ENCODE measurements around the gene NTN1. TPM values are rescaled to one million over a fixed set of nuclear protein-coding genes. Genes with fewer than 3 reads are reported as not detected.

NTN1 gene
- total RNA-seq, 1 donor from 2014 or later: 0.45 TPM

- Mint-ChIP-seq H3K4me3 (no peak overlapping the region), H3K9me3 (no peaks in the 10 kb centered on the region), H3K27me3 (ENCODE audit: insufficient read depth, low read depth) (peaks cover 16% of the 10 kb centered on the region), H3K36me3 (no peaks in the 10 kb centered on the region), H3K4me1 (peaks cover 33% of the 10 kb centered on the region), H3K27ac (peak overlapping the region; percentile 33)
- no peak overlapping the region for H3K4me2 ChIP-seq
- no peak overlapping the region for H3K4me3 ChIP-seq
- peaks cover 39% of the 10 kb centered on the region for H3K27me3 ChIP-seq
- peaks cover 4% of the 10 kb centered on the region for H3F3A ChIP-seq (ENCODE audit: low read depth)
- TF ChIP-seq CTCF (IDR thresholded peaks at IDR 0.05): no peak
- no peak for TF ChIP-seq EZH2phosphoT487 (IDR thresholded peaks at IDR 0.05)
- no peak for TF ChIP-seq EZH2 (IDR thresholded peaks at IDR 0.05)
- H4K20me1 ChIP-seq (ENCODE audit: low read depth): peaks cover 36% of the 10 kb centered on the region
- H2AFZ ChIP-seq (replicated peaks): no peak overlapping the region
- no peak overlapping the region for H3K9ac ChIP-seq
- H3K9me3 ChIP-seq (ENCODE audit: low read depth): no peaks in the 10 kb centered on the region
- DNase-seq (ENCODE audit: low spot score): no peak
- no peaks in the 10 kb centered on the region for H3K79me2 ChIP-seq (ENCODE audit: low read depth)
- H3K4me1 ChIP-seq: peaks cover 4% of the 10 kb centered on the region
- H3K36me3 ChIP-seq: no peaks in the 10 kb centered on the region
- H3K27ac ChIP-seq: no peak overlapping the region
These were observed 215.2 kb downstream of the NTN1 start for GRCh38 chr17:9236286-9237052.

- peaks cover 35% of the 10 kb centered on the region for H3K4me1 Mint-ChIP-seq
- H4K20me1 ChIP-seq (ENCODE audit: low read depth): peaks cover 39% of the 10 kb centered on the region
- H3K4me1 ChIP-seq: peaks cover 4% of the 10 kb centered on the region
These were observed 215.7 kb downstream of the NTN1 start for GRCh38 chr17:9237053-9237410.

GRCh38 chr17:9237661-9238301, 216.5 kb downstream of the NTN1 start:
- no peaks in the 10 kb centered on the region for H3K36me3 ChIP-seq
- H3K27ac ChIP-seq: no peak overlapping the region
- H3K9me3 ChIP-seq (ENCODE audit: low read depth): no peaks in the 10 kb centered on the region
- Mint-ChIP-seq H3K4me1 (peaks cover 37% of the 10 kb centered on the region), H3K4me3 (peak overlapping the region; percentile 75), H3K36me3 (no peaks in the 10 kb centered on the region), H3K27me3 (ENCODE audit: insufficient read depth, low read depth) (peaks cover 20% of the 10 kb centered on the region), H3K27ac (peak overlapping the region; percentile 91), H3K9me3 (no peaks in the 10 kb centered on the region)
- peaks cover 39% of the 10 kb centered on the region for H4K20me1 ChIP-seq (ENCODE audit: low read depth)
- H3F3A ChIP-seq (ENCODE audit: low read depth): peaks cover 4% of the 10 kb centered on the region
- H3K4me1 ChIP-seq: peaks cover 4% of the 10 kb centered on the region
- peak; percentile 51 for DNase-seq (ENCODE audit: low spot score)
- H2AFZ ChIP-seq (replicated peaks): no peak overlapping the region
- no peak for TF ChIP-seq EZH2phosphoT487 (IDR thresholded peaks at IDR 0.05)
- no peak for TF ChIP-seq CTCF (IDR thresholded peaks at IDR 0.05)
- TF ChIP-seq EZH2 (IDR thresholded peaks at IDR 0.05): no peak
- no peak overlapping the region for H3K9ac ChIP-seq
- no peak overlapping the region for H3K4me3 ChIP-seq
- H3K4me2 ChIP-seq: no peak overlapping the region
- peaks cover 45% of the 10 kb centered on the region for H3K27me3 ChIP-seq
- H3K79me2 ChIP-seq (ENCODE audit: low read depth): no peaks in the 10 kb centered on the region

More at GRCh38 chr17:9237053-9237410, 215.7 kb downstream of the NTN1 start:
- H3K79me2 ChIP-seq (ENCODE audit: low read depth): no peaks in the 10 kb centered on the region
- no peak overlapping the region for H3K4me3 Mint-ChIP-seq
- no peak overlapping the region for H3K9ac ChIP-seq
- H3K27ac ChIP-seq: no peak overlapping the region
- DNase-seq (ENCODE audit: low spot score): no peak
- H3F3A ChIP-seq (ENCODE audit: low read depth): peaks cover 4% of the 10 kb centered on the region
- H3K36me3 ChIP-seq: no peaks in the 10 kb centered on the region
- TF ChIP-seq EZH2 (IDR thresholded peaks at IDR 0.05) (no peak), CTCF (IDR thresholded peaks at IDR 0.05) (no peak), EZH2phosphoT487 (IDR thresholded peaks at IDR 0.05) (no peak)
- H3K4me3 ChIP-seq: no peak overlapping the region
- peaks cover 45% of the 10 kb centered on the region for H3K27me3 ChIP-seq
- H3K27me3 Mint-ChIP-seq (ENCODE audit: insufficient read depth, low read depth): peaks cover 17% of the 10 kb centered on the region
- H2AFZ ChIP-seq (replicated peaks): no peak overlapping the region
- H3K27ac Mint-ChIP-seq: peak overlapping the region; percentile 33
- H3K4me2 ChIP-seq: no peak overlapping the region
- H3K9me3 Mint-ChIP-seq: no peaks in the 10 kb centered on the region
- no peaks in the 10 kb centered on the region for H3K9me3 ChIP-seq (ENCODE audit: low read depth)
- H3K36me3 Mint-ChIP-seq: no peaks in the 10 kb centered on the region
